GM21576 (cell line): Measurements from ENCODE around the gene PWWP2A.
"Not testable (repeated sequence)": the region's sequence is repeated elsewhere in the genome, so short reads cannot be mapped to it uniquely, and the experiment has no call there.

Source experiments
- ATAC-seq: cut with Tn5 transposase; IDR thresholded peaks from one replicate; pipeline ENCODE4 v1.9.1; 2021; ENCODE audit warnings: mild to moderate bottlenecking, moderate library complexity; ENCODE audit not compliant: unreplicated experiment

Gene PWWP2A

DNA sequence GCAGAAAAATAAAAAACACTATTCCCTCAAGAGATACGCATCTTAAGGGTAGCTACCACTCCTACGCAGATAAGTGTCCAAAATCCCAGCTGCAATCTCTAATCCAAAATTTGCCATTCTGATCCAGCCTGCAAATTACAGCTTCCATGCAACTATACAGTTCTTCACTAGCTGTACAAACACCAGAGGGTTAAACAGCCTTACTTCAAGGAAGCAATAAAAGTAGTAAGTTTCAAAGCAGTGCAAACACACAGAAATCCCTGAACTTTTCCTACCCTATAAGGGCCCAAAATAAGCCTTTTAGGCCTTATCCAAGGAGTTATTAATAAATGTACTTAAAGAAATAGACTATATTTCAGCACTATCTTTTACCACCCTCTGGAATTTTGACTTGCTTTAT lies 39.5 kb downstream of the PWWP2A start:
- no peak for ATAC-seq

DNA sequence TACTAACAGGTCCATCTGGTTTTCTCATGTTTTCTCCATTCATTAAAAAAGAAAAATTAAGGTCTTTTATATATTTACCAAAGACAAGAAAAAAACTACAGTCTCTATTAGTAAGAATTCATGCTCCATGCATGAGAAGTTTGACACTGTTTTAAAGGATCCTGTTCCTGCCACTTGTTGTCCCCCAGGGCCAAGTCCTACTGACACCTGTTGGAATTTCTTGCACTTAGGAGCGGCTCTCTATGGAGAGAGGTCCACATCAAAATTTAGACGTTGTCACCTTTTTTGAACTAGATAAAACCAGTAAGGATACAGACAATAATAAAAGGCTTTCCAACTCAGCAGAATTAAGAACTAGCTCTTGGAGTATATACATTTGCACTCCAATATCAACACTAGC lies 42.3 kb downstream of the PWWP2A start:
- ATAC-seq = no peak

DNA sequence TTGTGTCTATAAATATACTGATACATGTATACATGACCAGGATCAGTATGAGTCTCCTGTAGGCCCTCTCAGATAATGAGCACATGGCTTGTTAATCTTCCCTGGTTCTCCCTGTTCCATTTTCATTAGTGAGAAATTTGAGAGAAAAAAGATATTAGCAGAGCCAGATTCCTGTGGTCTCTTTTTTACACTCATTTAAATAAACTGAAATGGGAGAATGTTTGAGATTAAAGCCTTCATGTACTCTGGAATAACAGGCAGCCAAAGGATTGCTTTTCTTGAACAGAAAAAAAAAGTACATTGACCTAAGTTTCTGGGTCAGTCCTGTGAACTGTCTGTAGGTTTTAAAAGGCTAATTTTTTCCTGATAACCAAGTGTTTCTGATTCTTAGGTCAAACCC lies 44.2 kb downstream of the PWWP2A start:
- ATAC-seq = no peak

DNA sequence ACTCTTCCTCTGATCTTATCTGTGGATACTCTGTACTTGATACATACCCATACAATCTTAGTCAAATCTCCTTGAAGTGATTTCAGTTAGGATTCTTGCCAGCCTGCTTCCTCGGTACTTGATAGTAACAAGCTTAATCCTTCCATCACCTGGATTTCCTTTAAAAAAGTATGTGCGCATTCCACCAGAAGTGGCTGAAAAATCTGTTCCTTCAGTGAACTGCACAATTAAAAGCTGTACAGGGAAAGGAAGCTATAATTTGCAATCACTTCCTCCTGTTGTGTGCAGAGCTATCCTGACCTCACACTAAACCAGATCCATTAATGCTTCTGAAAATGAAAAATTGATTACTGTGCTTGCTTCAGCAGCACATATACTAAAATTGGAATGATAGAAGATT lies 47.3 kb downstream of the PWWP2A start:
- no peak for ATAC-seq

GRCh38 chr5:160071516-160071915 lies 47.7 kb downstream of the PWWP2A start:
- ATAC-seq = no peak

GRCh38 chr5:160069120-160069519 lies 50.1 kb downstream of the PWWP2A start:
- not testable (repeated sequence) for ATAC-seq

- ATAC-seq = no peak
Observed at GRCh38 chr5:160064995-160065614, 54.1 kb downstream of the PWWP2A start.

GRCh38 chr5:160064417-160064810 lies 54.8 kb downstream of the PWWP2A start:
- no peak for ATAC-seq

- ATAC-seq = no peak
Observed at GRCh38 chr5:160061770-160062169, 57.5 kb downstream of the PWWP2A start.

GRCh38 chr5:160060001-160060400 lies 59.2 kb downstream of the PWWP2A start:
- ATAC-seq = no peak

DNA sequence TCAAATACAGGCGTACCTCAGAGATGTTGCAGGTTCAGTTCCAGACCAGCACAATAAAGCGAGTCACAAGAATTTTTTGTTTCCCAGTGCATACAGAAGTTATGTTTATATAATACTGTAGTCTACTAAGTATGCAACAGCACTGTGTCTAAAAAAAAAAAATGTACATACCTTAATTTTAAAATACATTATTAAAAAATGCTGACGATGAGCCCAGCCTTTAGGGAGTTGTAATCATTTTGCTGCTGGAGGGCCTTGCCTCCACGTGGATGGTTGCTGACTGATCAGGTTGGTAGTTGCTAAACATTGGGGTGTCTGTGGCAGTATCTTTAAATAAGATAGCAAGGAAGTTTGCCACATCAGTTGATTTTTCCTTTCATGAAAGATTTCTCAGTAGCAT lies 62.0 kb downstream of the PWWP2A start:
- no peak for ATAC-seq

DNA sequence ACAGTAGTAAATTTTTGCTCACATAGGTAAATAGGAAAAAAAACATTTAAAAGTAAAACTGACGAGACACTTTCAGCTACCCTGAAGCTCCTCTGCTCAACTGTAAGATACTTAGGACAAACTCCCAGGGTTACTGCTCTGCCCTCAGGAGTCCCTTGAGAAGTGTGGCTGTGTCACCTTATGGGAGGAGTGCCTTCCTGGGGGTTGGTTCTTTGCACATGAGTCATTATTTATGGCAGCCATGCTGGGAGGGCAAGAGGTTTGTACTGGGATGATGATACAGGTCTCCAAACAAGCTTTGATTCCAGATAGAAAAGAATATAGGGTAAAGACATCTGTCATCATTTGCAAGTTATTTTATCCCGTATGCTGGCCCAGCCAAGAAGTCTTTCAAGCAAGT lies 64.4 kb downstream of the PWWP2A start:
- ATAC-seq = no peak

GRCh38 chr5:160054047-160054446 lies 65.2 kb downstream of the PWWP2A start:
- no peak for ATAC-seq

DNA sequence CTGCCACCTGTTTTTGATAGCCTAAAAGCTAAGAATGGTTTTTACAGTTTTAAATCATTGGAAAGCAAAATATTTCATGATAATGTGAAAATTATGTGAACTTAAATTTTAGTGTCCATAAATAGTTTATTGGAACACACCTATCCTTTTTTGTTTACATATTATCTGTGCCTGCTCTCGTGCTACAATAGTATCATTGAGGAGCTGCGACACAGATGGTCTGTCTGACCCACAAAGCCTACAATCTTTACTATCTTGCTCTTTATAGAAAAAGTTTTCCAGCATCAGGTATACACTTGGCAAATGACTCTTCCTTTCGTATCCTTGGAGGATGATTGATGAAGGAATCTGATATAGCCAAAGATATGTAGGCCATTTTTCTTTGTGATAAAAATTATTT lies 70.2 kb downstream of the PWWP2A start:
- ATAC-seq = no peak

- no peak for ATAC-seq
Observed at GRCh38 chr5:160048131-160048530, 71.1 kb downstream of the PWWP2A start.

DNA sequence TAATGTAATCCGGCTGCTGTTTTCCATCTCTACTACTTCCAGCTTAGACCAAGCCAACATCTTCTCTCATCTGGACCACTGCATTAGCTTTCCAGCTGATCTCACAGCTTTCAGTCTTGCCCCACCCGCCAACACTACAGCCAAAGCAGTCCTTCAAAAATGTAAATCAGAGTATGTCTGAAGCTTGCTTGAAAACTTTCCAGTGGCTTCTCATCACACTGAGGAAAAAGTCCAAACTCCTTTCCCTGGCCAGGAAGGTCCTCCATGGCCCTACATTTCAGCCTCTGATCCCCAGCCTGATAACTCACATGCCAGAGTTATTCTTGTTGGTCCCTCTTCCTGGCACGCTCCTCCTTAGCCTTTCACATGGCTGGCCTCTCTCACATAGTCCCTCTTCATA lies 71.8 kb downstream of the PWWP2A start:
- ATAC-seq = no peak

DNA sequence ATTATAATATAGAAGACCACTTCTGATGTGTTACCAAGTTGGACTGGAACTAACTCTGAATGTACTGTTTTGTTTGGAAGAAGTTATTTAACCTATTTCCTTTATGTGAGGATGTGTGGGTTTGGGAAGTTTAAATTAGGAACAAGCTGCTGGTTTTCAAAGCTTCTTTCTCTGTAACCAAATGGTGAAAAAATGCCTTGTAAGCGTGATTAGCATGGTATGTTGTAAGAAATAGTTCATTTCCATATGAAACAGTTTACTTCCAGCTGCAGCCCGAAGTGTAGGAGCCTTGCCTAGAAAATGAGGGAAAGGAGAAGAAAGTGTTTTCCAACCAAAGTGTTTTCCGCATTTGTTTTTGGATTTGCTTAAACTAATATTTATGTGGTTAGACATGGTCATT lies 74.3 kb downstream of the PWWP2A start:
- ATAC-seq = no peak

DNA sequence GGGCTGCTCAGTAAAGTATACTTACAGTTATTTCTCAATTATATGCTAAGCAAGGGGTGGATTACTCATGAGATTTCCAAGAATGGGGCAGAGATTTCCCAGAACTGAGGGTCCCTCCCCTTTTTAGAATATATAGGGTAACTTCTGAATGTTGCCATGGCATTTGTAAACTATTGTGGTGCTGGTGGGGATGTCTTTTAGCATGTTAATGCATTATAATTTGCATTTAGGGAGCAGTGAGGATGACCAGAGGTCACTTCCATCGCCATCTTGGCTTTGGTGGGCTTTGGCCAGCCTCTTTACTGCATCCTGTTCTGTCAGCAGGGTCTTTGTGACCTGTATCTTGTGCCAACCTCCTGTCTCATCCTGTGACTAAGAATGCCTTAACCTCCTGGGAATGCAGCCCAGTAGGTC lies 74.9 kb downstream of the PWWP2A start:
- ATAC-seq = no peak

DNA sequence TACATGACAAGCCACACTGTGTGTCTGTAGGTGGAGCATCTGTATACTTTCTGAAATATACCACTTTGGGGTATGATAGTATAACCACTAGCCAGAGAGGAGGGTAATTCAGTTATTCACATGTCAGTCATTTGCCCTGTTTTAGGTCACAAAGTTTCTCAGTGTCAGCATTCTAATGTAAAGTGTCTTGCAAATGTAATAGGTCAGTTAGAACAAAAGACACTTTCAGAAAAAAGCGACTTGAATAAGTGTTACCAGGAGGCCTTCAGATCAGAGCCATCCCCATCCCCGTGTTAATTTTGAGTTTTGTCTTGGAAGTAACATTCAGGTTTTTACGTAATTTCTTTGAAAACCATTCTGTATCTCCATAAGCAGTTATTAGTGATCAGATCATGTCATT lies 76.6 kb downstream of the PWWP2A start:
- no peak for ATAC-seq
